Sigmoid colon (tissue), 3 donors: Measurements from ENCODE around the gene C22orf31.

Experiments
- CTCF ChIP-seq, 4 experiments: fragments of 450-650 bp in 3 of 4; fragments of 200-600 bp in 1 of 4; IDR thresholded peaks; one replicate each; pipeline ENCODE4 v1.5.1; 2016 to 2019; ENCODE audit warnings: antibody characterized with exemption in 4 of 4, mild to moderate bottlenecking in 3 of 4, moderate library complexity in 2 of 4
- POLR2A ChIP-seq, 2 donors: fragments of 450-650 bp; IDR thresholded peaks; one replicate each; pipeline ENCODE4 v1.6.1; 2016; ENCODE audit warnings: antibody characterized with exemption in 2 of 2, mild to moderate bottlenecking in 2 of 2, moderate library complexity in 2 of 2

- no peak for TF ChIP-seq CTCF (IDR thresholded peaks at IDR 0.05)
- TF ChIP-seq POLR2A (IDR thresholded peaks at IDR 0.05), result no peak
Observed at GRCh38 chr22:29032584-29032983, 29.0 kb downstream of the C22orf31 start.
